ENCODE measurements around the gene POU2AF2. TPM values are rescaled to one million over a fixed set of nuclear protein-coding genes. Genes with fewer than 3 reads are reported as not detected.

POU2AF2 gene
- total RNA-seq, 1 experiment from 2014 or later: not detected

- no peak for DNase-seq
- Histone ChIP-seq H3K9me3 (ENCODE audit: low read length) (no peaks in the 10 kb centered on the region), H3K36me3 (ENCODE audit: insufficient read depth, low read length) (no peaks in the 10 kb centered on the region), H3K4me3 (ENCODE audit: low read length) (no peak overlapping the region), H3K4me1 (ENCODE audit: low read length) (peaks cover 14% of the 10 kb centered on the region), H3K27me3 (ENCODE audit: low read length) (0 out of 2 replicates have a peak, but pooled peaks cover 2% of the 10 kb centered on the region), H3K9me2 (replicated peaks; ENCODE audit: insufficient read depth, low read length) (no peaks in the 10 kb centered on the region), H2AFZ (ENCODE audit: low read length) (no peak overlapping the region), H4K20me1 (ENCODE audit: insufficient read depth, low read depth, low read length) (peaks cover 4% of the 10 kb centered on the region; the same call in 1 of the 2 replicates), H3K79me2 (ENCODE audit: low read length) (no peaks in the 10 kb centered on the region), H3K27ac (ENCODE audit: low read length) (no peak overlapping the region), H3K9ac (ENCODE audit: low read length) (no peak overlapping the region), H3K4me2 (ENCODE audit: low read depth, low read length, poor library complexity, severe bottlenecking) (no peak overlapping the region)
Measured at GRCh38 chr11:111231836-111232235, 13.7 kb upstream of the POU2AF2 start.

GRCh38 chr11:111236383-111236782, 9.1 kb upstream of the POU2AF2 start:
- Histone ChIP-seq H3K9me2 (replicated peaks; ENCODE audit: insufficient read depth, low read length) (no peaks in the 10 kb centered on the region), H3K36me3 (ENCODE audit: insufficient read depth, low read length) (no peaks in the 10 kb centered on the region), H2AFZ (ENCODE audit: low read length) (no peak overlapping the region), H3K9ac (ENCODE audit: low read length) (no peak overlapping the region), H3K4me3 (ENCODE audit: low read length) (no peak overlapping the region), H3K9me3 (ENCODE audit: low read length) (no peaks in the 10 kb centered on the region), H3K27me3 (ENCODE audit: low read length) (peaks cover 9% of the 10 kb centered on the region), H3K4me2 (ENCODE audit: low read depth, low read length, poor library complexity, severe bottlenecking) (peak overlapping the region; percentile 9), H3K79me2 (ENCODE audit: low read length) (no peaks in the 10 kb centered on the region), H3K27ac (ENCODE audit: low read length) (no peak overlapping the region), H4K20me1 (ENCODE audit: insufficient read depth, low read depth, low read length) (no peaks in the 10 kb centered on the region), H3K4me1 (ENCODE audit: low read length) (peaks cover 3% of the 10 kb centered on the region; the same call in 1 of the 2 replicates)
- DNase-seq: no peak

DNA sequence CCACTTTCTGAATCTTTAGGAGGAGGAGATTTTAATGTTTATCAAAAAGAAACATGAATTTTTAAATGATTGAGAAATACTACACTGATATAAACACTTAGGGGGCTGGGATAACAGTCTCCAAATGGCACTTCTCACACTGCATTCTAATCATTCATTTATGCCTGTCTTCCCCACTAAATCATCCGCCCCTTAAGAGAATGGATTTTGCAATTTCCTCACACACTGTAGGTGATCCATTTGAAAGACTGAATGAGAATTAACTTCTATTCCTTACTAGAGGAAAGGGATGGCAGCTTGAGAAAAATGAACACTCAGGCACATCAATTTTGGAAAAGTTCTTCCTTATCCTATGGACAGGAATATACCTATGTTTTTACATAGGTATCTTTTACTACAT, 7.6 kb upstream of the POU2AF2 start:
- Histone ChIP-seq H3K79me2 (ENCODE audit: low read length) (no peaks in the 10 kb centered on the region), H2AFZ (ENCODE audit: low read length) (no peak overlapping the region), H3K4me1 (ENCODE audit: low read length) (peaks cover 3% of the 10 kb centered on the region; the same call in 1 of the 2 replicates), H3K36me3 (ENCODE audit: insufficient read depth, low read length) (no peaks in the 10 kb centered on the region), H3K27me3 (ENCODE audit: low read length) (peaks cover 9% of the 10 kb centered on the region), H4K20me1 (ENCODE audit: insufficient read depth, low read depth, low read length) (no peaks in the 10 kb centered on the region), H3K4me3 (ENCODE audit: low read length) (no peak overlapping the region), H3K9ac (ENCODE audit: low read length) (no peak overlapping the region), H3K9me3 (ENCODE audit: low read length) (no peaks in the 10 kb centered on the region), H3K4me2 (ENCODE audit: low read depth, low read length, poor library complexity, severe bottlenecking) (no peak overlapping the region), H3K9me2 (replicated peaks; ENCODE audit: insufficient read depth, low read length) (no peaks in the 10 kb centered on the region), H3K27ac (ENCODE audit: low read length) (no peak overlapping the region)
- no peak for DNase-seq

DNA sequence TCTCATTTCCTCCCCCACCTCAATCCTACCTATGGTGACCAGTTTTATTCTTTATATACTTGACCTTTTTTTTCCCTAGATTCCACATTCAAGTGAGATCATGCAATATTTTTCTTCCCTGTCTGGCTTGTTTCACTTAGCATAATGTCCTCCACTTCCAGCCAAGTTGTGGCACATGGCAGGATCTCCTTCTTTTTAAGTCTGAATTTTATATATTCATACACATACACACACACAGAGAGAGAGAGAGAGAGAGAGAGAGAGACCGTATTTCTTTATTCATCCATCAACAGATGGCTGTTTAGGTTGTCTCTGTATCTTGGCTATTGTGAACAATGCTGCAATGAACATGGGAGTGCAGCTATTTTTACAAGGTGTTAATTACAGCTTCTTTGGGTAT, 1.4 kb downstream of the POU2AF2 start:
- Histone ChIP-seq H2AFZ (ENCODE audit: low read length) (no peak overlapping the region), H3K36me3 (ENCODE audit: insufficient read depth, low read length) (no peaks in the 10 kb centered on the region), H3K9ac (ENCODE audit: low read length) (no peak overlapping the region), H3K27ac (ENCODE audit: low read length) (no peak overlapping the region), H3K27me3 (ENCODE audit: low read length) (peaks cover 5% of the 10 kb centered on the region; the same call in 1 of the 2 replicates), H3K79me2 (ENCODE audit: low read length) (no peaks in the 10 kb centered on the region), H3K4me2 (ENCODE audit: low read depth, low read length, poor library complexity, severe bottlenecking) (no peak overlapping the region), H4K20me1 (ENCODE audit: insufficient read depth, low read depth, low read length) (peaks cover 3% of the 10 kb centered on the region; the same call in 1 of the 2 replicates), H3K4me1 (ENCODE audit: low read length) (peaks cover 9% of the 10 kb centered on the region), H3K9me2 (replicated peaks; ENCODE audit: insufficient read depth, low read length) (no peaks in the 10 kb centered on the region), H3K4me3 (ENCODE audit: low read length) (no peak overlapping the region), H3K9me3 (ENCODE audit: low read length) (no peaks in the 10 kb centered on the region)
- no peak for DNase-seq

- Histone ChIP-seq H3K4me3 (ENCODE audit: low read length) (no peak overlapping the region), H3K36me3 (ENCODE audit: insufficient read depth, low read length) (no peaks in the 10 kb centered on the region), H4K20me1 (ENCODE audit: insufficient read depth, low read depth, low read length) (peaks cover 3% of the 10 kb centered on the region; the same call in 1 of the 2 replicates), H3K9ac (ENCODE audit: low read length) (no peak overlapping the region), H3K27ac (ENCODE audit: low read length) (no peak overlapping the region), H3K9me3 (ENCODE audit: low read length) (no peaks in the 10 kb centered on the region), H3K4me1 (ENCODE audit: low read length) (no peaks in the 10 kb centered on the region; the same call in 1 of the 2 replicates), H3K9me2 (replicated peaks; ENCODE audit: insufficient read depth, low read length) (no peaks in the 10 kb centered on the region), H3K27me3 (ENCODE audit: low read length) (peaks cover 5% of the 10 kb centered on the region; the same call in 1 of the 2 replicates), H3K4me2 (ENCODE audit: low read depth, low read length, poor library complexity, severe bottlenecking) (no peak overlapping the region), H3K79me2 (ENCODE audit: low read length) (no peaks in the 10 kb centered on the region), H2AFZ (ENCODE audit: low read length) (no peak overlapping the region)
- DNase-seq: no peak
Measured at GRCh38 chr11:111250936-111251335, 5.4 kb downstream of the POU2AF2 start.

- Histone ChIP-seq H2AFZ (ENCODE audit: low read length) (no peak overlapping the region), H3K4me2 (ENCODE audit: low read depth, low read length, poor library complexity, severe bottlenecking) (no peak overlapping the region), H3K79me2 (ENCODE audit: low read length) (no peaks in the 10 kb centered on the region), H3K4me1 (ENCODE audit: low read length) (no peaks in the 10 kb centered on the region), H3K36me3 (ENCODE audit: insufficient read depth, low read length) (no peaks in the 10 kb centered on the region), H3K9me3 (ENCODE audit: low read length) (no peaks in the 10 kb centered on the region), H3K4me3 (ENCODE audit: low read length) (no peak overlapping the region), H3K9ac (ENCODE audit: low read length) (no peak overlapping the region), H4K20me1 (ENCODE audit: insufficient read depth, low read depth, low read length) (peaks cover 3% of the 10 kb centered on the region; the same call in 1 of the 2 replicates), H3K27ac (ENCODE audit: low read length) (no peak overlapping the region), H3K27me3 (ENCODE audit: low read length) (peaks cover 5% of the 10 kb centered on the region; the same call in 1 of the 2 replicates), H3K9me2 (replicated peaks; ENCODE audit: insufficient read depth, low read length) (no peaks in the 10 kb centered on the region)
- DNase-seq: no peak
Measured at GRCh38 chr11:111253131-111253530, 7.6 kb downstream of the POU2AF2 start.

GRCh38 chr11:111253630-111254029, 8.1 kb downstream of the POU2AF2 start:
- Histone ChIP-seq H3K9ac (ENCODE audit: low read length) (no peak overlapping the region), H3K4me3 (ENCODE audit: low read length) (no peak overlapping the region), H3K9me3 (ENCODE audit: low read length) (no peaks in the 10 kb centered on the region), H2AFZ (ENCODE audit: low read length) (no peak overlapping the region), H3K27me3 (ENCODE audit: low read length) (peaks cover 5% of the 10 kb centered on the region; the same call in 1 of the 2 replicates), H3K79me2 (ENCODE audit: low read length) (no peaks in the 10 kb centered on the region), H3K4me2 (ENCODE audit: low read depth, low read length, poor library complexity, severe bottlenecking) (no peak overlapping the region), H3K4me1 (ENCODE audit: low read length) (no peaks in the 10 kb centered on the region), H4K20me1 (ENCODE audit: insufficient read depth, low read depth, low read length) (peaks cover 3% of the 10 kb centered on the region; the same call in 1 of the 2 replicates), H3K36me3 (ENCODE audit: insufficient read depth, low read length) (no peaks in the 10 kb centered on the region), H3K27ac (ENCODE audit: low read length) (no peak overlapping the region), H3K9me2 (replicated peaks; ENCODE audit: insufficient read depth, low read length) (no peaks in the 10 kb centered on the region)
- DNase-seq: no peak

GRCh38 chr11:111258046-111258445, 12.5 kb downstream of the POU2AF2 start:
- H3K36me3 ChIP-seq (ENCODE audit: insufficient read depth, low read length): no peaks in the 10 kb centered on the region
- no peak for DNase-seq
- H3K4me3 ChIP-seq (ENCODE audit: low read length): no peak overlapping the region
- H3K9me3 ChIP-seq (ENCODE audit: low read length): no peaks in the 10 kb centered on the region
- H3K9ac ChIP-seq (ENCODE audit: low read length): no peak overlapping the region
- no peak overlapping the region for H3K27ac ChIP-seq (ENCODE audit: low read length)
- H3K27me3 ChIP-seq (ENCODE audit: low read length): no peaks in the 10 kb centered on the region
- H3K79me2 ChIP-seq (ENCODE audit: low read length): no peaks in the 10 kb centered on the region
- no peak overlapping the region for H2AFZ ChIP-seq (ENCODE audit: low read length)
- H4K20me1 ChIP-seq (ENCODE audit: insufficient read depth, low read depth, low read length): no peaks in the 10 kb centered on the region
- no peaks in the 10 kb centered on the region for H3K4me1 ChIP-seq (ENCODE audit: low read length)
- H3K9me2 ChIP-seq (replicated peaks; ENCODE audit: insufficient read depth, low read length): no peaks in the 10 kb centered on the region
- H3K4me2 ChIP-seq (ENCODE audit: low read depth, low read length, poor library complexity, severe bottlenecking): no peak overlapping the region

Measured in Karpas-422 (cell line).